GM18870 (cell line): ENCODE data around the gene PHRF1.

Experiments
- ATAC-seq: cut with Tn5 transposase; IDR thresholded peaks from one replicate; pipeline ENCODE4 v1.9.1; 2021; ENCODE audit warnings: moderate library complexity; ENCODE audit not compliant: unreplicated experiment

PHRF1 gene

GRCh38 chr11:614021-614622 is 37.9 kb downstream of the PHRF1 start:
- no peak for ATAC-seq

- peak; percentile 2 for ATAC-seq
Measured at GRCh38 chr11:614623-615503, 38.6 kb downstream of the PHRF1 start.

- peak; percentile 62 for ATAC-seq
Measured at GRCh38 chr11:615504-616319, 39.4 kb downstream of the PHRF1 start, which contains the start of gene IRF7. Gene IRF7, minus strand, starts transcription at chr11:615950. Its CDS starts 586 bp downstream, at chr11:615364.

- no peak for ATAC-seq
Measured at GRCh38 chr11:616320-617198, 40.3 kb downstream of the PHRF1 start.

- no peak for ATAC-seq
Measured at GRCh38 chr11:617199-617911, 41.1 kb downstream of the PHRF1 start.

GRCh38 chr11:617912-618682 is 41.8 kb downstream of the PHRF1 start:
- ATAC-seq: no peak

GRCh38 chr11:618856-619627 is 42.8 kb downstream of the PHRF1 start:
- ATAC-seq: no peak

- no peak for ATAC-seq
Measured at GRCh38 chr11:619628-620050, 43.4 kb downstream of the PHRF1 start.

GRCh38 chr11:620201-620600 is 43.9 kb downstream of the PHRF1 start:
- no peak for ATAC-seq

GRCh38 chr11:620935-621814 is 44.9 kb downstream of the PHRF1 start:
- no peak for ATAC-seq

- no peak for ATAC-seq
Measured at GRCh38 chr11:621838-622237, 45.6 kb downstream of the PHRF1 start.

- no peak for ATAC-seq
Measured at GRCh38 chr11:623349-623869, 47.1 kb downstream of the PHRF1 start.

GRCh38 chr11:623999-624704 is 47.9 kb downstream of the PHRF1 start:
- no peak for ATAC-seq

- no peak for ATAC-seq
Measured at GRCh38 chr11:624705-625635, 48.7 kb downstream of the PHRF1 start, which contains the start of gene CDHR5. Gene CDHR5, minus strand, starts transcription at chr11:624955. Its CDS starts 53 bp downstream, at chr11:624902.

- no peak for ATAC-seq
Measured at GRCh38 chr11:625636-626268, 49.5 kb downstream of the PHRF1 start.
